HEK293 (cell line): ENCODE data around the gene ENO2.

Experiments
- GLI4 ChIP-seq: fragments of 450-650 bp; formaldehyde crosslinking; IDR thresholded peaks from 2 replicates; pipeline ENCODE4 v1.5.1; 2016; ENCODE audit warnings: missing biosample characterization, missing genetic modification characterization
- HOXD13 ChIP-seq: sonication (generic); formaldehyde crosslinking; IDR thresholded peaks from 2 replicates; pipeline ENCODE4 v1.8.0; 2022; ENCODE audit warnings: missing genetic modification reagents, borderline replicate concordance
- MEIS1 ChIP-seq: sonication (generic); formaldehyde crosslinking; IDR thresholded peaks from 2 replicates; pipeline ENCODE4 v1.8.1; 2022; ENCODE audit warnings: missing genetic modification reagents, mild to moderate bottlenecking, borderline replicate concordance
- SCRT2 ChIP-seq: fragments of 450-650 bp; formaldehyde crosslinking; IDR thresholded peaks from 2 replicates; pipeline ENCODE4 v1.5.1; 2016; ENCODE audit warnings: missing biosample characterization, missing genetic modification characterization
- ZBTB48 ChIP-seq: fragments of 450-650 bp; formaldehyde crosslinking; IDR thresholded peaks from 2 replicates; pipeline ENCODE4 v1.5.1; 2016; ENCODE audit warnings: missing biosample characterization, missing genetic modification characterization
- ZNF10 ChIP-seq: fragments of 450-650 bp; formaldehyde crosslinking; IDR thresholded peaks from 2 replicates; pipeline ENCODE4 v1.5.1; 2017; ENCODE audit warnings: missing biosample characterization, missing genetic modification characterization
- ZNF114 ChIP-seq: fragments of 450-650 bp; formaldehyde crosslinking; IDR thresholded peaks from 2 replicates; pipeline ENCODE4 v1.5.0; 2017; ENCODE audit warnings: missing biosample characterization, missing genetic modification characterization
- ZNF155 ChIP-seq: fragments of 450-650 bp; formaldehyde crosslinking; IDR thresholded peaks from 2 replicates; pipeline ENCODE4 v1.5.1; 2016; ENCODE audit warnings: missing biosample characterization, missing genetic modification characterization
- ZNF214 ChIP-seq: fragments of 450-650 bp; formaldehyde crosslinking; IDR thresholded peaks from 2 replicates; pipeline ENCODE4 v1.5.1; 2017; ENCODE audit warnings: missing biosample characterization, mild to moderate bottlenecking, missing genetic modification characterization, borderline replicate concordance
- ZNF324 ChIP-seq: fragments of 450-650 bp; formaldehyde crosslinking; IDR thresholded peaks from 2 replicates; pipeline ENCODE4 v1.5.1; 2016; ENCODE audit warnings: missing biosample characterization, missing genetic modification characterization
- ZNF426 ChIP-seq: fragments of 450-650 bp; formaldehyde crosslinking; IDR thresholded peaks from 2 replicates; pipeline ENCODE4 v1.5.1; 2017; ENCODE audit warnings: missing biosample characterization, missing genetic modification characterization, mild to moderate bottlenecking, inconsistent platforms, moderate library complexity
- ZNF544 ChIP-seq: fragments of 450-650 bp; formaldehyde crosslinking; IDR thresholded peaks from 2 replicates; pipeline ENCODE4 v1.5.0; 2017; ENCODE audit warnings: missing biosample characterization, missing genetic modification characterization
- ZNF558 ChIP-seq: fragments of 450-650 bp; formaldehyde crosslinking; IDR thresholded peaks from 2 replicates; pipeline ENCODE4 v1.5.1; 2016; ENCODE audit warnings: missing biosample characterization, missing genetic modification characterization
- ZNF596 ChIP-seq: fragments of 450-650 bp; IDR thresholded peaks from 2 replicates; pipeline ENCODE4 v1.5.0; 2018; ENCODE audit warnings: missing biosample characterization, mild to moderate bottlenecking, missing genetic modification characterization, moderate library complexity
- ZNF660 ChIP-seq: fragments of 450-650 bp; IDR thresholded peaks from 2 replicates; pipeline ENCODE4 v1.5.1; 2018; ENCODE audit warnings: missing biosample characterization, mild to moderate bottlenecking, missing genetic modification characterization
- ZNF843 ChIP-seq: fragments of 450-650 bp; formaldehyde crosslinking; IDR thresholded peaks from 2 replicates; pipeline ENCODE4 v1.5.1; 2016; ENCODE audit warnings: missing biosample characterization, missing genetic modification characterization
- ZSCAN16 ChIP-seq: fragments of 450-650 bp; formaldehyde crosslinking; IDR thresholded peaks from 2 replicates; pipeline ENCODE4 v1.5.1; 2016; ENCODE audit warnings: missing biosample characterization, missing genetic modification characterization
- TF ChIP-seq, protein P1 (sequence below): fragments of 450-650 bp; formaldehyde crosslinking; conservative IDR thresholded peaks from 2 replicates; pipeline ENCODE4 v1.5.1; 2016; ENCODE audit warnings: low read depth, missing biosample characterization, missing genetic modification characterization
- TF ChIP-seq, protein P2 (sequence below): fragments of 450-650 bp; formaldehyde crosslinking; IDR thresholded peaks from 2 replicates; pipeline ENCODE4 v1.5.1; 2017; ENCODE audit warnings: missing biosample characterization, missing genetic modification characterization
- TF ChIP-seq, protein P3 (sequence below): fragments of 450-650 bp; formaldehyde crosslinking; IDR thresholded peaks from 2 replicates; pipeline ENCODE4 v1.5.1; 2016; ENCODE audit warnings: missing biosample characterization, missing genetic modification characterization, borderline replicate concordance
- TF ChIP-seq, protein P4 (sequence below): fragments of 450-650 bp; formaldehyde crosslinking; IDR thresholded peaks from 2 replicates; pipeline ENCODE4 v1.5.1; 2016; ENCODE audit warnings: missing biosample characterization, missing genetic modification characterization
- TF ChIP-seq, protein P5 (sequence below): fragments of 450-650 bp; formaldehyde crosslinking; IDR thresholded peaks from 2 replicates; pipeline ENCODE4 v1.5.1; 2016; ENCODE audit warnings: missing biosample characterization, missing genetic modification characterization
- TF ChIP-seq, protein P6 (sequence below): fragments of 450-650 bp; formaldehyde crosslinking; IDR thresholded peaks from 2 replicates; pipeline ENCODE4 v1.5.1; 2016; ENCODE audit warnings: missing biosample characterization, missing genetic modification characterization
- TF ChIP-seq, protein P7 (sequence below): fragments of 450-650 bp; formaldehyde crosslinking; IDR thresholded peaks from 2 replicates; pipeline ENCODE4 v1.5.1; 2016; ENCODE audit warnings: missing biosample characterization, missing genetic modification characterization

ENO2 gene

DNA sequence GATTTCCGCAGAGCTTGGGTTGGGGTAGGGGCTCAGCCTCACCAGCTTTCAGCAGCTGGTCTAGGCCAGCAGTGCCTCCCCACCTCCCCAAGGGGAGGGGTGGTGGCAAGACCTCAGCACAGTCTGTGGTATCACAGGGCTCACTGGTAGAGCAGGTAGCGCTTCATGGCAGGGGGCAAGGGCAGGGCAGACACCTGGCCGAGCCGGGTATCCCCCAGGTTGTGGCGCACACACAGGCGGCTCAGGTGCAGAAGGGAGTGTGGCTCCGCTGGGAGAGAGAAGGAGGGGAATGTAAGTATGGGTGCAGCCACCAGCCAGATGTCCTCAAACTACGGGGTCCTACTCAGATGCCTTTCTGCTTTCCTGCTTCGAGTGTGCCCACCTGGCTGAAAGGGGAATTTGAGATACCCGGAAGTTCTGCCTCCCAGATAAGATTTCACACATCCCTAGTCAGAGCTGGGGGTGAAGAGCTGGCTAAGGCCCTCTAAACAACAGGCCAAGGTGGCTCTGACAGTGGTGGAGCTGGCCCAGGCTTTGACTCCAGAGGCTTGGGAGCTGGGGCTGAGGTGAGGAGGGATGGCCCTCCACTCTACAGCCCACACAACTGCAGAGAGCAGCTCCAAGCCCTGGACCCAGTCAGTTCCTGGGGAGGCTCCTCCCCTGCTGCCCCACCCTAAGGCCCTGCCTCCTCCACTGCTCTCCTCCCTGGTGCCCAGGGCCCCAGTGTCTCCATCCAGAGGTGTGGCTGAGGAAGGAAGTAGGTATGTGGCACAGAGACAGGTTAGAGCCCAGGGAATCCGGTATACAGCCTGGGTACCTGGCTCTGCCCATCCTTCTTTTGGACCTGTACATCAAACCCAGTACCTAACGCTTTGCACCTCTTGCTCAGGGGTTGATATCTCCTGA is 43.1 kb upstream of the ENO2 start (continued):
- TF ChIP-seq, protein P1, sequence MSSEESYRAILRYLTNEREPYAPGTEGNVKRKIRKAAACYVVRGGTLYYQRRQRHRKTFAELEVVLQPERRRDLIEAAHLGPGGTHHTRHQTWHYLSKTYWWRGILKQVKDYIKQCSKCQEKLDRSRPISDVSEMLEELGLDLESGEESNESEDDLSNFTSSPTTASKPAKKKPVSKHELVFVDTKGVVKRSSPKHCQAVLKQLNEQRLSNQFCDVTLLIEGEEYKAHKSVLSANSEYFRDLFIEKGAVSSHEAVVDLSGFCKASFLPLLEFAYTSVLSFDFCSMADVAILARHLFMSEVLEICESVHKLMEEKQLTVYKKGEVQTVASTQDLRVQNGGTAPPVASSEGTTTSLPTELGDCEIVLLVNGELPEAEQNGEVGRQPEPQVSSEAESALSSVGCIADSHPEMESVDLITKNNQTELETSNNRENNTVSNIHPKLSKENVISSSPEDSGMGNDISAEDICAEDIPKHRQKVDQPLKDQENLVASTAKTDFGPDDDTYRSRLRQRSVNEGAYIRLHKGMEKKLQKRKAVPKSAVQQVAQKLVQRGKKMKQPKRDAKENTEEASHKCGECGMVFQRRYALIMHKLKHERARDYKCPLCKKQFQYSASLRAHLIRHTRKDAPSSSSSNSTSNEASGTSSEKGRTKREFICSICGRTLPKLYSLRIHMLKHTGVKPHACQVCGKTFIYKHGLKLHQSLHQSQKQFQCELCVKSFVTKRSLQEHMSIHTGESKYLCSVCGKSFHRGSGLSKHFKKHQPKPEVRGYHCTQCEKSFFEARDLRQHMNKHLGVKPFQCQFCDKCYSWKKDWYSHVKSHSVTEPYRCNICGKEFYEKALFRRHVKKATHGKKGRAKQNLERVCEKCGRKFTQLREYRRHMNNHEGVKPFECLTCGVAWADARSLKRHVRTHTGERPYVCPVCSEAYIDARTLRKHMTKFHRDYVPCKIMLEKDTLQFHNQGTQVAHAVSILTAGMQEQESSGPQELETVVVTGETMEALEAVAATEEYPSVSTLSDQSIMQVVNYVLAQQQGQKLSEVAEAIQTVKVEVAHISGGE = no peak
- TF ChIP-seq, protein P2, sequence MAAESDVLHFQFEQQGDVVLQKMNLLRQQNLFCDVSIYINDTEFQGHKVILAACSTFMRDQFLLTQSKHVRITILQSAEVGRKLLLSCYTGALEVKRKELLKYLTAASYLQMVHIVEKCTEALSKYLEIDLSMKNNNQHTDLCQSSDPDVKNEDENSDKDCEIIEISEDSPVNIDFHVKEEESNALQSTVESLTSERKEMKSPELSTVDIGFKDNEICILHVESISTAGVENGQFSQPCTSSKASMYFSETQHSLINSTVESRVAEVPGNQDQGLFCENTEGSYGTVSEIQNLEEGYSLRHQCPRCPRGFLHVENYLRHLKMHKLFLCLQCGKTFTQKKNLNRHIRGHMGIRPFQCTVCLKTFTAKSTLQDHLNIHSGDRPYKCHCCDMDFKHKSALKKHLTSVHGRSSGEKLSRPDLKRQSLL = no peak
- TF ChIP-seq ZNF660 = no peak
- TF ChIP-seq, protein P3, sequence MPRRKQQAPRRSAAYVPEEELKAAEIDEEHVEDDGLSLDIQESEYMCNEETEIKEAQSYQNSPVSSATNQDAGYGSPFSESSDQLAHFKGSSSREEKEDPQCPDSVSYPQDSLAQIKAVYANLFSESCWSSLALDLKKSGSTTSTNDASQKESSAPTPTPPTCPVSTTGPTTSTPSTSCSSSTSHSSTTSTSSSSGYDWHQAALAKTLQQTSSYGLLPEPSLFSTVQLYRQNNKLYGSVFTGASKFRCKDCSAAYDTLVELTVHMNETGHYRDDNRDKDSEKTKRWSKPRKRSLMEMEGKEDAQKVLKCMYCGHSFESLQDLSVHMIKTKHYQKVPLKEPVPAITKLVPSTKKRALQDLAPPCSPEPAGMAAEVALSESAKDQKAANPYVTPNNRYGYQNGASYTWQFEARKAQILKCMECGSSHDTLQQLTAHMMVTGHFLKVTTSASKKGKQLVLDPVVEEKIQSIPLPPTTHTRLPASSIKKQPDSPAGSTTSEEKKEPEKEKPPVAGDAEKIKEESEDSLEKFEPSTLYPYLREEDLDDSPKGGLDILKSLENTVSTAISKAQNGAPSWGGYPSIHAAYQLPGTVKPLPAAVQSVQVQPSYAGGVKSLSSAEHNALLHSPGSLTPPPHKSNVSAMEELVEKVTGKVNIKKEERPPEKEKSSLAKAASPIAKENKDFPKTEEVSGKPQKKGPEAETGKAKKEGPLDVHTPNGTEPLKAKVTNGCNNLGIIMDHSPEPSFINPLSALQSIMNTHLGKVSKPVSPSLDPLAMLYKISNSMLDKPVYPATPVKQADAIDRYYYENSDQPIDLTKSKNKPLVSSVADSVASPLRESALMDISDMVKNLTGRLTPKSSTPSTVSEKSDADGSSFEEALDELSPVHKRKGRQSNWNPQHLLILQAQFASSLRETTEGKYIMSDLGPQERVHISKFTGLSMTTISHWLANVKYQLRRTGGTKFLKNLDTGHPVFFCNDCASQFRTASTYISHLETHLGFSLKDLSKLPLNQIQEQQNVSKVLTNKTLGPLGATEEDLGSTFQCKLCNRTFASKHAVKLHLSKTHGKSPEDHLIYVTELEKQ = no peak
- TF ChIP-seq, protein P4, sequence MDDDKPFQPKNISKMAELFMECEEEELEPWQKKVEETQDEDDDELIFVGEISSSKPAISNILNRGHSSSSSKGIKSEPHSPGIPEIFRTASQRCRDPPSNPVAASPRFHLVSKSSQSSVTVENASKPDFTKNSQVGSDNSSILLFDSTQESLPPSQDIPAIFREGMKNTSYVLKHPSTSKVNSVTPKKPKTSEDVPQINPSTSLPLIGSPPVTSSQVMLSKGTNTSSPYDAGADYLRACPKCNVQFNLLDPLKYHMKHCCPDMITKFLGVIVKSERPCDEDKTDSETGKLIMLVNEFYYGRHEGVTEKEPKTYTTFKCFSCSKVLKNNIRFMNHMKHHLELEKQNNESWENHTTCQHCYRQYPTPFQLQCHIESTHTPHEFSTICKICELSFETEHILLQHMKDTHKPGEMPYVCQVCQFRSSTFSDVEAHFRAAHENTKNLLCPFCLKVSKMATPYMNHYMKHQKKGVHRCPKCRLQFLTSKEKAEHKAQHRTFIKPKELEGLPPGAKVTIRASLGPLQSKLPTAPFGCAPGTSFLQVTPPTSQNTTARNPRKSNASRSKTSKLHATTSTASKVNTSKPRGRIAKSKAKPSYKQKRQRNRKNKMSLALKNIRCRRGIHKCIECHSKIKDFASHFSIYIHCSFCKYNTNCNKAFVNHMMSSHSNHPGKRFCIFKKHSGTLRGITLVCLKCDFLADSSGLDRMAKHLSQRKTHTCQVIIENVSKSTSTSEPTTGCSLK = no peak
- TF ChIP-seq ZNF324 (tag by site-specific recombination) = no peak
- TF ChIP-seq, protein P5, sequence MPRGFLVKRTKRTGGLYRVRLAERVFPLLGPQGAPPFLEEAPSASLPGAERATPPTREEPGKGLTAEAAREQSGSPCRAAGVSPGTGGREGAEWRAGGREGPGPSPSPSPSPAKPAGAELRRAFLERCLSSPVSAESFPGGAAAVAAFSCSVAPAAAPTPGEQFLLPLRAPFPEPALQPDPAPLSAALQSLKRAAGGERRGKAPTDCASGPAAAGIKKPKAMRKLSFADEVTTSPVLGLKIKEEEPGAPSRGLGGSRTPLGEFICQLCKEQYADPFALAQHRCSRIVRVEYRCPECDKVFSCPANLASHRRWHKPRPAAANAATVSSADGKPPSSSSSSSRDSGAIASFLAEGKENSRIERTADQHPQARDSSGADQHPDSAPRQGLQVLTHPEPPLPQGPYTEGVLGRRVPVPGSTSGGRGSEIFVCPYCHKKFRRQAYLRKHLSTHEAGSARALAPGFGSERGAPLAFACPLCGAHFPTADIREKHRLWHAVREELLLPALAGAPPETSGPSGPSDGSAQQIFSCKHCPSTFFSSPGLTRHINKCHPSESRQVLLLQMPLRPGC (tag by site-specific recombination) = no peak
- TF ChIP-seq ZNF426 (tag by site-specific recombination) = no peak
- TF ChIP-seq ZNF544 (tag by site-specific recombination) = no peak
- TF ChIP-seq ZNF155 (tag by site-specific recombination) = no peak
- TF ChIP-seq ZNF843 (tag by site-specific recombination) = no peak
- TF ChIP-seq ZNF10 (tag by site-specific recombination) = no peak
- TF ChIP-seq ZSCAN16 (tag by site-specific recombination) = no peak
- no peak for TF ChIP-seq HOXD13 (CRISPR knock-in tag)
- no peak for TF ChIP-seq ZNF114 (tag by site-specific recombination)
- TF ChIP-seq ZNF596 (tag by site-specific recombination) = no peak
- no peak for TF ChIP-seq ZNF558 (tag by site-specific recombination)
- TF ChIP-seq SCRT2 (tag by site-specific recombination) = no peak
- TF ChIP-seq ZNF214 (tag by site-specific recombination) = no peak
- TF ChIP-seq, protein P6, sequence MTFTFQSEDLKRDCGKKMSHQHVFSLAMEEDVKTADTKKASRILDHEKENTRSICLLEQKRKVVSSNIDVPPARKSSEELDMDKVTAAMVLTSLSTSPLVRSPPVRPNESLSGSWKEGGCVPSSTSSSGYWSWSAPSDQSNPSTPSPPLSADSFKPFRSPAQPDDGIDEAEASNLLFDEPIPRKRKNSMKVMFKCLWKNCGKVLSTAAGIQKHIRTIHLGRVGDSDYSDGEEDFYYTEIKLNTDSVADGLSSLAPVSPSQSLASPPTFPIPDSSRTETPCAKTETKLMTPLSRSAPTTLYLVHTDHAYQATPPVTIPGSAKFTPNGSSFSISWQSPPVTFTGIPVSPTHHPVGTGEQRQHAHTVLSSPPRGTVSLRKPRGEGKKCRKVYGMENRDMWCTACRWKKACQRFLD (tag by site-specific recombination) = no peak
- no peak for TF ChIP-seq MEIS1 (CRISPR knock-in tag)
- TF ChIP-seq ZBTB48 (tag by site-specific recombination) = no peak
- no peak for TF ChIP-seq GLI4 (tag by site-specific recombination)
- TF ChIP-seq, protein P7, sequence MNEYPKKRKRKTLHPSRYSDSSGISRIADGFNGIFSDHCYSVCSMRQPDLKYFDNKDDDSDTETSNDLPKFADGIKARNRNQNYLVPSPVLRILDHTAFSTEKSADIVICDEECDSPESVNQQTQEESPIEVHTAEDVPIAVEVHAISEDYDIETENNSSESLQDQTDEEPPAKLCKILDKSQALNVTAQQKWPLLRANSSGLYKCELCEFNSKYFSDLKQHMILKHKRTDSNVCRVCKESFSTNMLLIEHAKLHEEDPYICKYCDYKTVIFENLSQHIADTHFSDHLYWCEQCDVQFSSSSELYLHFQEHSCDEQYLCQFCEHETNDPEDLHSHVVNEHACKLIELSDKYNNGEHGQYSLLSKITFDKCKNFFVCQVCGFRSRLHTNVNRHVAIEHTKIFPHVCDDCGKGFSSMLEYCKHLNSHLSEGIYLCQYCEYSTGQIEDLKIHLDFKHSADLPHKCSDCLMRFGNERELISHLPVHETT (tag by site-specific recombination) = no peak
